Ramos (cell line): Measurements from ENCODE around the gene UNG.
"Not testable (repeated sequence)": the region's sequence is repeated elsewhere in the genome, so short reads cannot be mapped to it uniquely, and the experiment has no call there.

Source experiments
- in situ Hi-C: fragments of 300-500 bp; cut with MboI; formaldehyde crosslinking; loops from one replicate; pipeline ENCODE4 v1.14.3; 2022; ENCODE audit warnings: low sequenced_read_pairs; ENCODE audit not compliant: unreplicated experiment

UNG gene

GRCh38 chr12:109097435-109098182, at the start of gene UNG:
Gene UNG, plus strand, starts transcription at chr12:109097597. Its CDS starts 83 bp downstream, at chr12:109097680.
- in situ Hi-C loops: loop anchor here (10.0 kb wide), 2 partner anchors 293 to 533 kb away; partner anchors contain the start of genes ISCU and SART3

- in situ Hi-C loops: not testable (repeated sequence)
These were observed 48.7 kb upstream of the UNG start for GRCh38 chr12:109048706-109049105.

GRCh38 chr12:109049794-109050193, 47.6 kb upstream of the UNG start:
- in situ Hi-C loops: not testable (repeated sequence)

GRCh38 chr12:109052097-109052413, 45.3 kb upstream of the UNG start:
- in situ Hi-C loops: no loop called here

- in situ Hi-C loops: no loop called here
These were observed 44.7 kb upstream of the UNG start, which contains the start of gene USP30 for GRCh38 chr12:109052414-109053323. Gene USP30, plus strand, starts transcription at chr12:109052576. Its CDS starts 103 bp downstream, at chr12:109052679.

- in situ Hi-C loops: no loop called here
These were observed 43.8 kb upstream of the UNG start for GRCh38 chr12:109053382-109054123.

GRCh38 chr12:109054124-109054513, 43.3 kb upstream of the UNG start:
- in situ Hi-C loops: not testable (repeated sequence)

GRCh38 chr12:109054520-109054919, 42.9 kb upstream of the UNG start:
- in situ Hi-C loops: no loop called here

- in situ Hi-C loops: no loop called here
These were observed 40.5 kb upstream of the UNG start for GRCh38 chr12:109056891-109057290.

GRCh38 chr12:109057376-109057775, 40.0 kb upstream of the UNG start:
- in situ Hi-C loops: no loop called here

- in situ Hi-C loops: no loop called here
These were observed 38.6 kb upstream of the UNG start for GRCh38 chr12:109058773-109059172.

- in situ Hi-C loops: loop anchor here (10.0 kb wide), 1 partner anchor 429 kb away; the partner anchor contains the start of gene SELPLG
These were observed 33.3 kb upstream of the UNG start for GRCh38 chr12:109064143-109064542.

- in situ Hi-C loops: loop anchor here (10.0 kb wide), 1 partner anchor 431 kb away; the partner anchor contains the start of gene SELPLG
These were observed 32.1 kb upstream of the UNG start for GRCh38 chr12:109065154-109065852.

- in situ Hi-C loops: loop anchor here (10.0 kb wide), 1 partner anchor 431 kb away; the partner anchor contains the start of gene SELPLG
These were observed 31.6 kb upstream of the UNG start for GRCh38 chr12:109065853-109066193.

GRCh38 chr12:109069307-109070271, 27.8 kb upstream of the UNG start:
- in situ Hi-C loops: loop anchor here (10.0 kb wide), 1 partner anchor 435 kb away; the partner anchor contains the start of gene SELPLG

- in situ Hi-C loops: no loop called here
These were observed 22.5 kb upstream of the UNG start for GRCh38 chr12:109074866-109075265.

GRCh38 chr12:109082751-109083150, 14.6 kb upstream of the UNG start:
- in situ Hi-C loops: no loop called here

- in situ Hi-C loops: no loop called here
These were observed 13.0 kb upstream of the UNG start for GRCh38 chr12:109084425-109084824.

- in situ Hi-C loops: no loop called here
These were observed 11.8 kb upstream of the UNG start for GRCh38 chr12:109085590-109085989.
